Cardiac septum (tissue), 1 donor: Measurements from ENCODE around the gene HSPB3. TPM values are rescaled to one million over a fixed set of nuclear protein-coding genes. Genes with fewer than 3 reads are reported as not detected.
"Not testable (repeated sequence)": the region's sequence is repeated elsewhere in the genome, so short reads cannot be mapped to it uniquely, and the experiment has no call there.

ENCODE experiments used
- DNase-seq: peaks from one replicate; pipeline ENCODE4 v3.0.0-alpha.2; 2020; ENCODE audit warnings: low spot score
- intact Hi-C: fragments of 100-400 bp; cut with DNase I; formaldehyde crosslinking; loops from one replicate; pipeline ENCODE4 v1.14.0; 2022
- long read RNA-seq: library from polyadenylated mRNA; unstranded; transcript quantifications from one replicate; pipeline ENCODE4 v2.0.0, GENCODE V29; 2021
- total RNA-seq: library from RNA; stranded (reverse); fragmentation: NEBNext Ultra II Directional; extraction: Animal tissue kit (Norgen Biotek cat#: 25700); gene quantifications from one replicate; pipeline ENCODE4 v1.2.1, GENCODE V29; 2021
- donor health status: DM: no; HTN: no; CAD: no.

HSPB3 gene
- 210 TPM for total RNA-seq
- long read RNA-seq, transcript HSPB3-201 (1 exons, 784 nt), result major isoform, 83 of 83 reads
- long read RNA-seq, partial matches to known transcripts, result 0 of 83 reads
- long read RNA-seq, other reads (novel, unspliced or antisense), result 0 of 83 reads

GRCh38 chr5:54455413-54456157 is at the start of gene HSPB3:
HSPB3 (plus strand) TSS chr5:54455699; CDS start chr5:54455790, 91 bp downstream.
- no peak for DNase-seq
- intact Hi-C loops, result no loop called here

GRCh38 chr5:54411176-54411575 is 44.3 kb upstream of the HSPB3 start:
- no peak for DNase-seq
- intact Hi-C loops, result no loop called here

GRCh38 chr5:54412913-54413312 is 42.6 kb upstream of the HSPB3 start:
- no peak for DNase-seq
- intact Hi-C loops, result no loop called here

- DNase-seq, result no peak
- intact Hi-C loops, result loop anchor here (5.0 kb wide), 2 partner anchors 98 to 163 kb away; no protein-coding TSS in a partner anchor
These were observed 40.4 kb upstream of the HSPB3 start for GRCh38 chr5:54415147-54415546.

- DNase-seq, result no peak
- intact Hi-C loops, result loop anchor here (5.0 kb wide), 2 partner anchors 99 to 164 kb away; no protein-coding TSS in a partner anchor
These were observed 39.5 kb upstream of the HSPB3 start for GRCh38 chr5:54415896-54416601.

- intact Hi-C loops, result loop anchor here (5.0 kb wide), 3 partner anchors 102 to 177 kb away; no protein-coding TSS in a partner anchor
- not testable (repeated sequence) for DNase-seq
These were observed 35.7 kb upstream of the HSPB3 start for GRCh38 chr5:54419573-54420423.

GRCh38 chr5:54420511-54420910 is 35.0 kb upstream of the HSPB3 start:
- intact Hi-C loops, result loop anchor here (5.0 kb wide), 1 partner anchor 178 kb away; no protein-coding TSS in a partner anchor
- DNase-seq, result not testable (repeated sequence)

- DNase-seq, result no peak
- intact Hi-C loops, result loop anchor here (5.0 kb wide), 1 partner anchor 180 kb away; no protein-coding TSS in a partner anchor
These were observed 33.5 kb upstream of the HSPB3 start for GRCh38 chr5:54421976-54422375.

- intact Hi-C loops, result no loop called here
- DNase-seq, result no peak
These were observed 30.2 kb upstream of the HSPB3 start for GRCh38 chr5:54425258-54425657.

GRCh38 chr5:54426209-54426608 is 29.3 kb upstream of the HSPB3 start:
- intact Hi-C loops, result no loop called here
- no peak for DNase-seq

- intact Hi-C loops, DNase-seq: not testable (repeated sequence)
These were observed 20.8 kb upstream of the HSPB3 start for GRCh38 chr5:54434650-54435049.

- DNase-seq, result no peak
- intact Hi-C loops, result no loop called here
These were observed 16.7 kb upstream of the HSPB3 start for GRCh38 chr5:54438620-54439389.

GRCh38 chr5:54440456-54440893 is 15.0 kb upstream of the HSPB3 start:
- intact Hi-C loops, result no loop called here
- DNase-seq, result no peak

GRCh38 chr5:54442271-54442670 is 13.2 kb upstream of the HSPB3 start:
- intact Hi-C loops, result no loop called here

GRCh38 chr5:54443270-54443669 is 12.2 kb upstream of the HSPB3 start:
- intact Hi-C loops, result no loop called here
- DNase-seq, result no peak

More at GRCh38 chr5:54442271-54442670, 13.2 kb upstream of the HSPB3 start:
- no peak for DNase-seq

GRCh38 chr5:54445691-54446378 is 9.7 kb upstream of the HSPB3 start:
- no peak for DNase-seq
- intact Hi-C loops, result loop anchor here (5.0 kb wide), 1 partner anchor 41 kb away; no protein-coding TSS in a partner anchor

GRCh38 chr5:54446379-54446732 is 9.1 kb upstream of the HSPB3 start:
- DNase-seq, result no peak
- intact Hi-C loops, result loop anchor here (5.0 kb wide), 1 partner anchor 41 kb away; no protein-coding TSS in a partner anchor

- intact Hi-C loops, result loop anchor here (5.0 kb wide), 1 partner anchor 37 kb away; no protein-coding TSS in a partner anchor
- DNase-seq, result no peak
These were observed 5.6 kb upstream of the HSPB3 start for GRCh38 chr5:54449923-54450322.
